HG03097 (cell line): ENCODE data around the gene SNX13.

Source experiments
- ATAC-seq: cut with Tn5 transposase; IDR thresholded peaks from one replicate; pipeline ENCODE4 v1.9.1; 2021; ENCODE audit not compliant: unreplicated experiment, low FRiP score

The SNX13 gene

DNA sequence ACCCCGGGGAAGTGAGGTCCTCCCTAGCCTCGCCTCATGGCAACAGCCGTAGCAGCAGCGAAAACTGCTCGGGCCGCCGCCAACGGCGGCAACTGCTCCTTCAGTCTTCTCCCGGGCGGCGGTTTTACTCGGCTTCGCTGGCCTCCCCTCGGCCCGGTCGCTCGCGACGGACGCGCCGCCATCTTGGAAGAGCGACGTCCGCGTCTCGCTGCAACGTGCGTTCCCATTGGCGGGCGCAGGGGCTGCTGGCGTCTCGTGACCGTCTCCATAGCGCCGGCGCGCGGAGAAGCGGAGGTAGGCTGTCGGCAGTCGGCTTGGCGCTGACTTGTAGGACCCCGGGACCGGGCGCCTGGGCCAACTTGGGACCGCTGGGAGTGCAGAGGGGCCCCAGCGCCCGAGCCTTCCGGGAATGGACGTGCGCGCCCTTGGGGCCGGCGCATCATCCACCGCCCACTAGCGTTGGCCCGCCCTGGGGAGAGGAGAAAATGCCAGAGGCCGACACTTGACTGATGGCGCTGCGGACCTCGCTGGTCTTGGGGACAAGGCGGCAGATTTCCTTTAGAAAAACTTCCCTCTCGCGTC is at the start of gene SNX13:
TSS of gene SNX13 (minus strand) at position 193 of the 582 bp plus-strand sequence. CDS start 199 bp downstream, outside the sequence.
- peak; percentile 91 for ATAC-seq

DNA sequence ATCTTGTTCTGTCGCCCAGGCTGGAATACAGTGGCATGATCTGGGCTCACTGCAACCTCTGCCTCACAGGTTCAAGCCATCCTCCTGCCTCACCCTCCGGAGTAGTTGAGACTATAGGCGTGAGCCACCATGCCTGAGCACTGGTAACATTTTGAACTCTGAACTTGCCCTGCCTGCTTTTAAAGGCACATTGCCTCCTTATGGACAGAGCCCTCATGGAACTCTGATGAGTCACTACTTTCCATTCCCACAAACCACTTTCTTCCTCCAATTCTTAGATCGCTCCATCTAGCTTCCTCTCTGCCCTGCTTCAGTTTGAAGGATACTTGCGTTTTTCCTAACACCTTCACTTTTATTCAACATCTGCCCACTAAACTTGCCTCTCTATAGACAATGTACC is 49.3 kb upstream of the SNX13 start:
- no peak for ATAC-seq

DNA sequence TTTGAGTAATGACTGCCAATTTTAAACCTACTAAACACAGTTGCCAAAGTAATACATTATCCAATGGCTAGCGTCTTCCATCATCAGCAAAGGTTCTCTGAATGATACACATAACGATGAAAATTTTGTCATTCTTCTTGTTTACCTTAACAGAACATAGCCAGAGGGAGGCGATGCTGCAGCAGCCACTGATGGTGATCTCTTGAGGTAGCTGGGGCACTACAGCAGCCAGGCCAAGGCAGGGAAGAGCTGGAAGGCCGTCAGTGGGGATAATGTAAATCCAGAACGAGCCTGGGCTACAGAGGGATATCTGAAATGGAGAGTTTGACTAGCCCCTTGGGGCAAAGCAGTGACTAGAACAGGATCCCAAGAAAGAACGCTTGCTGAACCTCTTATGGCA is 48.6 kb upstream of the SNX13 start:
- ATAC-seq = no peak

GRCh38 chr7:17988141-17988540 is 47.8 kb upstream of the SNX13 start:
- no peak for ATAC-seq

GRCh38 chr7:17986851-17987250 is 46.6 kb upstream of the SNX13 start:
- ATAC-seq = no peak

- no peak for ATAC-seq
Measured at GRCh38 chr7:17985473-17986239, 45.4 kb upstream of the SNX13 start.

- ATAC-seq = no peak
Measured at GRCh38 chr7:17984288-17984687, 44.0 kb upstream of the SNX13 start.

DNA sequence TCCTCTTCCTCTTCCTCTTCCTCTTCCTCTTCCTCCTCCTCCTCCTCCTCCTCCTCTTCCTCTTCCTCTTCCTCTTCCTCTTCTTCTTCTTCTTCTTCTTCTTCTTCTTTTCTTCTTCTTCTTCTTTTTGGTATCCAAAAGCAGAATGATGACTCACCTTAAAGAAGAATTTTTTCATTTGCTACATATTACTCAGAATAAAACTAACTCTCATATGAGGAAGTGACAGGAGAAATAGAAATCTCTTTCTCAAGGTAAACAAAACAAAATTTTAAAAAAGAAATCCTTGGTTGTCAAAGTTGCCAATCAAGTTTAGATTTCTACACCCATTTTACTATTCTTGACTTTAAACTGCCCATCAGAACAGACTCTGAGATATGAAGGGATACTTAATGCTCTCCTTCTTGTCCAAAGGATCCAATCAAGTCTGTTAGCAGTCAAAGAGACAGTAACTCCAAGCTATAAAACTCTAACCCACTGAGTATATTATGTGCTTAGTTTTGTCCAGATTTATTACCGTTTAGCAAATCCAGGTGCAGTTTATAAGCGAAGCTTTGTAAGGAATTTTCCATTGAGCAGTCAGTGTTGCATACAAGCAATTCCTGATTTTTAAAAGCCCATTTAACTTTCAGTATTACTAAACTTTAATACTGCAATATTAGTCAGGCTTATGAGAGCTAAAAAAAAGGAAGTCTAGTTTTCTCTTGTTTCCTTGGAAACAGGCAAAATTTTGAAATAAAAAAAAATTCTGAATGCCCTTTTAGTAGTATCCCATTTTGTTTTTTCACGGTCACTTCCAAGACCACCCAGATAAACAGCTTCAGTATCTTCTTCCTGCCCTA is 43.1 kb upstream of the SNX13 start:
- no peak for ATAC-seq

DNA sequence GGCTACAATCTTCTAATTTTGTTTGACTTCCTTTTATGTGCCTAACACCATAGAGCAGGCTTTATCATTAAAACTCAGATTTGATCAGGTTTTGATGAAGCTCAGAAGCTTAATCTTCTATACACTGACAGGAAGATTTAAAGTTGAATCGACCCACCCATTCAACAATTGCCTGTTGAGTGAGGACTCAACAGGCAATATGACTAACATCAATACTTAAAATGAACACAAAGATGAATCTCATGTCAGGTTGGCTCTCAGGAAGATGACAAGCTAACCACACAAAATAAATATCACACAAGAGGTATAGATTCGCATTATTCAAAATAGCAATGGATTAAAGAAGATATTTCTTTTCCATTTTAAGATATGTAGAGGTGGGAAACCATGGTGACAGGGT is 36.7 kb upstream of the SNX13 start:
- no peak for ATAC-seq

DNA sequence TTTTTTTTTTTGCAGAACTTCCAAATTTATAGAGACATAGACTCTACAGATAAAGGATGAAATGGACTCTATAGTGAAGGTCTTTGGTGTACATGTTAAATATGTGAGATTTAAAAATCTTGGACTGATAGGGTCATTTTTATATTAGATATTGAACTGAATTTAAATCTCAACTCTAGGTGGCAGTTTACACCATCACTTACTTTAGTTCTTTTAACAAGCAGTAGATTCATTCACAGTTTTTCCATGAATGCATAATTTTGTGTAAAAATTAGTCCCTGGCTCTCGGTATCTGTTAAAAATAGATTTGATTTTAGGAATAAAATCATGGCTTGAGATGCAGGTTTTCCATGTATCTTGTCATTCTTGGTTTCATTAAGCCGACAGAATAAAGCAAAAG is 31.1 kb upstream of the SNX13 start:
- ATAC-seq = no peak

GRCh38 chr7:17968791-17969715 is 28.8 kb upstream of the SNX13 start:
- no peak for ATAC-seq

DNA sequence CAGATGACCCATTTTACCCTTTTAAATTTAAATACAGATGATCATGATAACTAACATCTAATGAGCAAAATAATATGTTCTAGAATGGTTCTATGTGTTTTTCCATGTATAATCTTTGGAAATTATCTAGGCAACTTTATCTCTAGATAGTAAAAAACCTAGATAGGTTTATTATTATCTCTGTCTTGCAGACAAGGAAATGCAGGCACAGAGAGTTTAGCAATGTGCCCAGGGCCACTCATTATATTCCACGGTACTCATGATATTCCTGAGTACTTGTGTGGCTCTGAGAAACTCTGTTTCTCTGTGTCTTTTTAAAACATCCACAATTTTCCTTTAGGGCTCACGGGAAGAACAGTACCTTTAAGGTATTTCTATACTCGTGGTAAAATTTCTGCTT is 26.4 kb upstream of the SNX13 start:
- no peak for ATAC-seq

DNA sequence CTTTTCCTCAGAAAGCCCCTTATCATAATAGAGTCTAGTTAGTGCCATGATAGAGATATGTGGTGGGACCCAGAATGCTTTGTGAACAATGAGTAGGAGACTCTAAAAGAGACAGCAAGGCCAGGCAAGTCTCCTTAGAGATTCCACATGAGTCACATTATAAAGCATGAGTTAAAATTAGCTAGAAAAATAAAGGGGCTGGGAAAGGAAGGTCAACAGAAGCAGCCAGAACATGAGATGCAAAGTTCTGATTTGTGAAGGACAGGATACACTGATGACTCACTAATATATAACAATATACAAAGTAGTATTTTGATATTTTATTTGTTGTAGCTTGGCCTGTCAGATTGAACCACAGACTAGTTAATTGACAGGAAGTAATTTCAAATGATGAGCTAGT is 25.3 kb upstream of the SNX13 start:
- ATAC-seq = no peak

DNA sequence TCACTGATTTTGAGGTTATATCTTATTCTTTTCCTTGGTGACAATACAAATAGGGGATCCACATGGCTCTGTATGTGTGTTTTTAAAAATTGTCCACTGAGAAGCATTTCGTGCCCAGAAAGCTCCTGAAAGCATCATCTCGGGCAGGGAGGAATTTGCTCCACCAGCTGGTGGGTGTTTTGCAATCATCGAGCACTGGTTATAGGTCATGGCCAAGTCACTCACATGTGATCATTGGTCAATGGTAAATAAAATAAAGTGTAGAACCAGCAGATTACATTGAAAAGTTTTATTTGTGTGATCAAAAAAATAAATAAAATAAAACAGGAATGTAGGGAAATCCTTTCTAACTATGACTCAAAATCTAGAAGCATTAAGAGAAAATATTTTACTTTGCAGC is 23.0 kb upstream of the SNX13 start:
- no peak for ATAC-seq

DNA sequence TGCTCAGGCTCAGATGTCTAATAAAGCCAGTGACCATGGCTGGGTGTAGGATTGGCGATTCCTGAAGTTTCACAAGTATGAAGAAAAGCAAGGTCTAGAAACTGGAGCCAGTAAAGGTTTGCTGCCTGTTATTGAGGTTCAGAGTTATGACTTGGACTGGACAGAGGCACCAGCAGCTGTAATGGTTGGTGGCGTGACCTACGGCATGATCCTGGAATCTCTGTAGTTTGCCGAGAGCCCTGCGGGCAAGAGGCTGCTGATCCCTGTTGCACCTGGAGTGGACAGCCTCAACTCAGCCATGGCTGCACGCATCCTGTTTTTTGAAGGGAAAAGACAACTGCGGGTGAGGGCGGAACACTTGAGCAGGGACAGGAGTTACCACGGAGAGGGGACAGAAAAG is 22.4 kb upstream of the SNX13 start:
- no peak for ATAC-seq

DNA sequence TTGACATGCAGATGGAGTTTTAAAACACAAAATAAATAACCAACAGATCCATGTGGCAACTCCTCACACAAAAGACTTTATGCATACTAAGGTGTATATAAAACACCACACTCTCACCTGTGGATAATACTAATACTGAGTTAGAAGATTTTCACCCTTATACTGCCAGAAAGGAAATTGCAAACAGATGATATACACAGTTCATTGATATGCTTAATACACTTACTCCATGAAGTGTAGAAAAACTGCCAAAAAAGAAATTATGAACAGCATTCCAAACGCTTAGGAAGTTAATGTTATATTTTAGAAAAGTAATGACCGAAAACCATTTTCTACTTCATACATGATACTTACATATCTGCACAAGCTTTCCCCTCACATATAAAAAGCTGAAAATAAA is 17.6 kb upstream of the SNX13 start:
- no peak for ATAC-seq

DNA sequence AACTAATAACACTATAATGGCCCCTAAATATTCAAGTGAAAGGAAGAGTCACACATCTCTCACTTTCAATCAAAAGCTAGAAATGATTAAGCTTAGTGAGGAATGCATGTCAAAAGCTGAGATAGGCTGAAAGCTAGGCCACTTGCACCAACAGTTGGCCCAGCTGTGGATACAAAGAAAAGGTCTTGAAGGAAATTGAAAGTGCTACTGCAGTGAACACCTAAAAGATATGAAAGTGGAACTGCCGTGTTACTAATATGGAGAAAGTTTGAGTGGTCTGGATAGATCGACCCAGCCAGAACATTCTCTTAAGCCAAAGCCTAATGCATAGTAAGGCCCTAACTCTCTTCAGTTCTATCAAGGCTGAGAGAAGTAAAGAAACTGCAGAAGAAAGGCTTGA is 12.1 kb upstream of the SNX13 start:
- peak; percentile 100 for ATAC-seq

DNA sequence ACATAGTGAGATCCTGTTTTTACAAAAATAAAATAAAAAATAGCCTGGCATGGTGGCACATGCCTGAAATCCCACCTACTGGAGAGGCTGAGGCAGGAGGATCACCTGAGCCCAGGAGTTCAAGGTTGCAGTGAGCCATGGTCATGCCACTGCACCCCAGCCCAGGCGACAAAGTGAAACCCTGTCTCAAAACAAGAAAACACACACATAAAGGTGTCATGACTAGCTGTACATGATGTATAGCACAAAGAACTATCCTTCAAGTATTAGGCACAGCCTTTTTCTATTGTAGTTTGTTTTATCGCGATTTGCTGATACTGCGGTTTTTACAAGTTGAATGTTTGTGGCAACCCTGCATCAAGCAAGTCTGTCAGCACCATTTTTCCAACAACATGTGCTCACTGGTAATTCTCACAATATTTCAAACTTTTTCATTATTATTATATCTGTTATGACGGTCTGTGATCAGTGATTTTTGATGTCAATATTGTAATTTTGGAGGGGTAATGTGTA is 11.5 kb upstream of the SNX13 start:
- no peak for ATAC-seq

DNA sequence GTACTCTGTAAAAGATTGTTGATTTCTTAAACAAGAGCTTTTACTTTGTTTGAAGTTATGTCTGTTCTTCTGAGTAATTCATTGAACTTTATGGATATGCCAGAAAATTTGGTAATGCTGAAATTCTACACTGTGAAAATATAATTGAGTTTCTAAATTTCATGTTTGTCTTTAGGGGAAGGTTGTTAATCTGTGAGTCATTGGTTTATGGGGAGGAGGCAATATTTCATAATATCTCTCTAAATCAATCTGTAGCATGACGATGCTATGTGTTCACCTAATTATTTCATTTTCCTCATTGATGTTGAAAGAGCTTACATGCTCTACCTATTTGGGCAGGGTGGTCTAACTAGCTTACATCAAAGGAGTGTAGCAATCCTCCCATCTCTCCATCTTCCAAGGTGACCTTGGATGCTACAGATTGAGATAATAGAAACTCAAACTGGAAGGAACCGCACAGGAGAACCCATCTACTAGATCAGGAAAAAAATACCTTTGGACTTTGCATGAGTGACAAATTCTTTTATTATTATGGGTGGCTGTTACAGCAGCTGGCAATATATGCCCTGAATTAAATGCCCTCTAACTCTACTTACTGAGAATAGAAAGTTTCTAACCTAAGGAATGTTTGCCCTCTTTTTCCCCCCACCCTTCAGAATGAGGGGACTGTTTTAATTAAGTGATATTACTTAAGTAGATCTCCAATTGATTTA is 8.4 kb upstream of the SNX13 start:
- no peak for ATAC-seq

DNA sequence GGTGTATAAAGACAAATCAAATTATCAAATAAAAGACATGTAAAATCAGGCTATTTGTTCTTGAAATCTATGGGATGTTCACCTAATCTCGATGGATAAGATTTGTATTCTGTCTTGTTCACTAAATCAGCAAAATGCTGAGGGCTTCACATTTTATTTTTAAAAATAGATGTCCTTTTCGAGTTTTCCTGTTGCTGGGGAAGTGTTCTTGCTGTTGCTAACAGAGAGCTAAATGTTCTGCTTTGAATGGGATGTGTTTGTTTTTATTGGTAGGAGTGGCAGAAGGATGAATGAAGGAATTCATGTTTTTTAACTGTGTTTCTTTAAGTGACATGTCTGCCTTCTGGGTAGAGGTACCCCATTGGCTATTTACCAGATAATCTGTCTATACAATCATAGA is 7.3 kb upstream of the SNX13 start:
- no peak for ATAC-seq
